Astrocyte (in vitro differentiated cells and primary cell): Measurements from ENCODE around the gene FSTL3. TPM values are rescaled to one million over a fixed set of nuclear protein-coding genes. Genes with fewer than 3 reads are reported as not detected.
A peak's percentile ranks its signal among the peaks of the same experiment; 100 is the strongest.

ENCODE experiments used
- DNase-seq: peaks from one replicate; pipeline ENCODE4 v3.0.0-alpha.2; 2010; ENCODE audit warnings: low read depth
- FAIRE-seq: peaks from 2 replicates; lab custom pipeline; 2011; peaks lifted over from hg19 to GRCh38; lab: Jason Lieb, UNC
- H2AFZ ChIP-seq: 2 replicates; pipeline ENCODE4 v1.6.0; 2012; ENCODE audit warnings: low read depth, low read length, inconsistent platforms
- H3K27ac ChIP-seq: 2 replicates; pipeline ENCODE4 v1.5.1; 2011; ENCODE audit warnings: low read depth, low read length, inconsistent platforms
- H3K27me3 ChIP-seq: 2 replicates; pipeline ENCODE4 v1.6.0; 2011; ENCODE audit warnings: low read length, inconsistent platforms; ENCODE audit not compliant: insufficient read depth
- H3K36me3 ChIP-seq: 2 replicates; pipeline ENCODE4 v1.5.1; 2011; ENCODE audit warnings: low read length, inconsistent platforms; ENCODE audit not compliant: insufficient read depth
- H3K4me1 ChIP-seq: 2 replicates; pipeline ENCODE4 v1.5.1; 2011; ENCODE audit warnings: low read length, inconsistent platforms; ENCODE audit not compliant: insufficient read depth
- H3K4me2 ChIP-seq: 2 replicates; pipeline ENCODE4 v1.6.0; 2012; ENCODE audit warnings: low read length, inconsistent platforms
- H3K4me3 ChIP-seq: 2 replicates; pipeline ENCODE4 v1.5.1; 2011; ENCODE audit warnings: low read depth, mild to moderate bottlenecking, low read length, inconsistent platforms; ENCODE audit not compliant: insufficient read depth
- H3K79me2 ChIP-seq: 2 replicates; pipeline ENCODE4 v1.6.0; 2012; ENCODE audit warnings: mild to moderate bottlenecking, low read length, inconsistent platforms; ENCODE audit not compliant: insufficient read depth
- H3K9ac ChIP-seq: 2 replicates; pipeline ENCODE4 v1.6.0; 2012; ENCODE audit warnings: mild to moderate bottlenecking, low read length, inconsistent platforms
- H3K9me3 ChIP-seq: 2 replicates; pipeline ENCODE4 v1.5.1; 2012; ENCODE audit warnings: low read depth, mild to moderate bottlenecking, low read length, inconsistent platforms; ENCODE audit not compliant: insufficient read depth
- H4K20me1 ChIP-seq: 2 replicates; pipeline ENCODE4 v1.6.0; 2012; ENCODE audit warnings: low read length, inconsistent platforms; ENCODE audit not compliant: insufficient read depth
- H3K27ac Mint-ChIP-seq: one replicate; pipeline ENCODE4 v1.8.0; 2021; ENCODE audit warnings: mild to moderate bottlenecking, mixed read lengths; ENCODE audit not compliant: unreplicated experiment
- H3K27me3 Mint-ChIP-seq: one replicate; pipeline ENCODE4 v1.8.0; 2021; ENCODE audit warnings: low read depth, mixed read lengths; ENCODE audit not compliant: unreplicated experiment
- H3K36me3 Mint-ChIP-seq: one replicate; pipeline ENCODE4 v1.8.0; 2021; ENCODE audit warnings: low read depth, mixed read lengths; ENCODE audit not compliant: unreplicated experiment
- H3K4me1 Mint-ChIP-seq: one replicate; pipeline ENCODE4 v1.8.0; 2021; ENCODE audit warnings: low read depth, mixed read lengths; ENCODE audit not compliant: unreplicated experiment
- H3K4me3 Mint-ChIP-seq: one replicate; pipeline ENCODE4 v1.8.0; 2021; ENCODE audit warnings: mild to moderate bottlenecking, moderate library complexity, mixed read lengths; ENCODE audit not compliant: unreplicated experiment
- H3K9me3 Mint-ChIP-seq: one replicate; pipeline ENCODE4 v1.8.0; 2021; ENCODE audit warnings: mild to moderate bottlenecking, mixed read lengths; ENCODE audit not compliant: unreplicated experiment
- EZH2 ChIP-seq: IDR thresholded peaks from 2 replicates; pipeline ENCODE4 v1.6.1; 2012; ENCODE audit warnings: mild to moderate bottlenecking, low read length, inconsistent platforms; ENCODE audit not compliant: insufficient read depth
- total RNA-seq: library from RNA; stranded (reverse); gene quantifications from 2 replicates; pipeline ENCODE4 v1.2.1, GENCODE V29; 2021
- TF ChIP-seq, protein P1 (sequence below): IDR thresholded peaks from 2 replicates; pipeline ENCODE4 v1.5.1; 2011; ENCODE audit warnings: low read depth, mild to moderate bottlenecking, inconsistent platforms, low read length, moderate library complexity; ENCODE audit not compliant: insufficient read depth

FSTL3 gene
- total RNA-seq, 1 donor from 2014 or later = 72.0 TPM

GRCh38 chr19:670609-671075 is 5.5 kb upstream of the FSTL3 start:
- no peaks in the 10 kb centered on the region for H3K27me3 ChIP-seq
- no peaks in the 10 kb centered on the region for H3K79me2 ChIP-seq
- Mint-ChIP-seq H3K27ac (no peak overlapping the region), H3K4me1 (peaks cover 3% of the 10 kb centered on the region), H3K9me3 (peaks cover 12% of the 10 kb centered on the region), H3K27me3 (peaks cover 3% of the 10 kb centered on the region), H3K4me3 (no peak overlapping the region), H3K36me3 (peaks cover 11% of the 10 kb centered on the region)
- no peak overlapping the region for H3K4me3 ChIP-seq
- no peak overlapping the region for H3K27ac ChIP-seq
- no peaks in the 10 kb centered on the region for H3K36me3 ChIP-seq
- H3K9ac ChIP-seq = no peak overlapping the region
- H2AFZ ChIP-seq = no peak overlapping the region
- H4K20me1 ChIP-seq = no peaks in the 10 kb centered on the region
- TF ChIP-seq, protein P1, sequence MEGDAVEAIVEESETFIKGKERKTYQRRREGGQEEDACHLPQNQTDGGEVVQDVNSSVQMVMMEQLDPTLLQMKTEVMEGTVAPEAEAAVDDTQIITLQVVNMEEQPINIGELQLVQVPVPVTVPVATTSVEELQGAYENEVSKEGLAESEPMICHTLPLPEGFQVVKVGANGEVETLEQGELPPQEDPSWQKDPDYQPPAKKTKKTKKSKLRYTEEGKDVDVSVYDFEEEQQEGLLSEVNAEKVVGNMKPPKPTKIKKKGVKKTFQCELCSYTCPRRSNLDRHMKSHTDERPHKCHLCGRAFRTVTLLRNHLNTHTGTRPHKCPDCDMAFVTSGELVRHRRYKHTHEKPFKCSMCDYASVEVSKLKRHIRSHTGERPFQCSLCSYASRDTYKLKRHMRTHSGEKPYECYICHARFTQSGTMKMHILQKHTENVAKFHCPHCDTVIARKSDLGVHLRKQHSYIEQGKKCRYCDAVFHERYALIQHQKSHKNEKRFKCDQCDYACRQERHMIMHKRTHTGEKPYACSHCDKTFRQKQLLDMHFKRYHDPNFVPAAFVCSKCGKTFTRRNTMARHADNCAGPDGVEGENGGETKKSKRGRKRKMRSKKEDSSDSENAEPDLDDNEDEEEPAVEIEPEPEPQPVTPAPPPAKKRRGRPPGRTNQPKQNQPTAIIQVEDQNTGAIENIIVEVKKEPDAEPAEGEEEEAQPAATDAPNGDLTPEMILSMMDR = no peak
- TF ChIP-seq EZH2 = no peak
- peaks cover 3% of the 10 kb centered on the region for H3K9me3 ChIP-seq
- DNase-seq (no peak), FAIRE-seq (no peak)
- H3K4me2 ChIP-seq = no peak overlapping the region
- H3K4me1 ChIP-seq = peaks cover 3% of the 10 kb centered on the region

DNA sequence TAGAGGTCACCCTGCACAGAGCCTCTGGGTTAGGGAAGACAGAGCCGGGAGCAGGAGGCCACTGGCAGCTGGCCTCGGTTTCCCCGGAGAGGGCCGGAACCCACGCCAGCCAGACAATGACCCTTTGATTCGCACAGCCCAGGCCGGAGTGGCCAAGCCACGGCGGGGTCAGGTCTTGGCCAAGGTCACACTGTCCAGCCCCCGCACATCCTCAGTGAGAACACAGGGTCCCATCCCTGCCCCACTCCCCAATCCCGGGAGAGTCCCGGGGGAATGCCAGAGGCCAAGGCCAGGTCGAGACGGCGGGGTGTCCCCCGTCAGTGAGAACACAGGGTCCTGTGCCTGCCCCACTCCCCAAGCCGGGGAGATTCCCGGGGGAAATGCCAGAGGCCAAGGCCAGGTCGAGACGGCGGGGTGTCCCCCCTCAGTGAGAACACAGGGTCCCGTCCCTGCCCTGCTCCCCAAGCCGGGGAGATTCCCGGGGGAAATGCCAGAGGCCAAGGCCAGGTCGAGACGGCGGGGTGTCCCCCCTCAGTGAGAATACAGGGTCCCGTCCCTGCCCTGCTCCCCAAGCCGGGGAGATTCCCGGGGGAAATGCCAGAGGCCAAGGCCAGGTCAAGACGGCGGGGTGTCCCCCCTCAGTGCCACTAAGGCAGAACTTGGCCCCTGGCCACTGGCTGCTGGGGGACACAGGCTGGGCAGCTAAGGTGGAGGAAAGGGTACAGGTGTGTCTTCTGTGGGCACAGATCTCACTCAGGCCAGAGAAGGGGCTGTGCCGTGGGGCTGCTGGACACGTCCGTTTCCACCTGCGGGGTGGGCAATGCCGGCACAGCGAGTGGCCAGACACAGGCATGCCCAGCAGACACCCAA is 1.7 kb upstream of the FSTL3 start:
- Histone ChIP-seq H3K4me2 (no peak overlapping the region), H4K20me1 (peaks cover 15% of the 10 kb centered on the region), H3K27me3 (no peaks in the 10 kb centered on the region), H3K4me1 (peaks cover 33% of the 10 kb centered on the region), H3K36me3 (no peaks in the 10 kb centered on the region), H3K79me2 (peaks cover 24% of the 10 kb centered on the region), H2AFZ (no peak overlapping the region), H3K9ac (no peak overlapping the region), H3K4me3 (no peak overlapping the region), H3K27ac (no peak overlapping the region), H3K9me3 (no peaks in the 10 kb centered on the region)
- H3K4me1 Mint-ChIP-seq = peaks cover 9% of the 10 kb centered on the region
- peaks cover 3% of the 10 kb centered on the region for H3K27me3 Mint-ChIP-seq
- H3K27ac Mint-ChIP-seq = no peak overlapping the region
- DNase-seq (no peak), FAIRE-seq (no peak)
- H3K36me3 Mint-ChIP-seq = peaks cover 6% of the 10 kb centered on the region
- peaks cover 2% of the 10 kb centered on the region for H3K9me3 Mint-ChIP-seq
- no peak overlapping the region for H3K4me3 Mint-ChIP-seq
- TF ChIP-seq, protein P1 = no peak
- TF ChIP-seq EZH2 = no peak

DNA sequence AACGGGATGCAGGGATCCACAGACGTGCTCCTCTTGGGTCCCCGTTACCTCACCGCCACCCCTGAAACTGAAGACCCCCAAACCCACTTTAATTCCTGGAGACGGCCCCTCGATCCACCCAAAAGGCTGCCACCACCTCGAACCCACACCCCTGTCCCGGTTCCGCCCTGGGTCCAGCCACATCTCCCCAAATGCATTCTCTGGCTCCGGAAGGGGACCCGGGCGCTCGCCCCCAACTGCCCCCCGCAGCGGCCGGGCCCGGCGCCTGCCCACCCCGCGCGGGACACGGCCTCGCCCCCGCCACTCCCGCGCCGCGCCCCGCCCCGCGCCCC is 219 bp upstream of the FSTL3 start:
- H3K27me3 Mint-ChIP-seq = peaks cover 3% of the 10 kb centered on the region
- peaks cover 9% of the 10 kb centered on the region for H3K4me1 Mint-ChIP-seq
- Histone ChIP-seq H3K4me1 (peaks cover 34% of the 10 kb centered on the region), H3K36me3 (no peaks in the 10 kb centered on the region), H3K27me3 (no peaks in the 10 kb centered on the region), H3K4me2 (peak overlapping the region; percentile 94), H3K9me3 (no peaks in the 10 kb centered on the region), H3K79me2 (peaks cover 26% of the 10 kb centered on the region), H3K4me3 (peak overlapping the region; percentile 44), H3K9ac (peak overlapping the region; percentile 96), H2AFZ (no peak overlapping the region), H3K27ac (no peak overlapping the region), H4K20me1 (peaks cover 15% of the 10 kb centered on the region)
- H3K9me3 Mint-ChIP-seq = no peaks in the 10 kb centered on the region
- peak overlapping the region; percentile 34 for H3K27ac Mint-ChIP-seq
- peak overlapping the region; percentile 74 for H3K4me3 Mint-ChIP-seq
- TF ChIP-seq, protein P1 = no peak
- TF ChIP-seq EZH2 = no peak
- DNase-seq (no peak), FAIRE-seq (no peak)
- H3K36me3 Mint-ChIP-seq = peaks cover 6% of the 10 kb centered on the region
